GM12801 (cell line): ENCODE data around the gene CBLN1.

ENCODE experiments used
- TF ChIP-seq, protein P1 (sequence below): IDR thresholded peaks from one replicate; pipeline ENCODE4 v1.5.1; 2011; ENCODE audit warnings: control low read depth; ENCODE audit not compliant: insufficient read length; ENCODE audit errors: extremely low read depth

The CBLN1 gene

DNA sequence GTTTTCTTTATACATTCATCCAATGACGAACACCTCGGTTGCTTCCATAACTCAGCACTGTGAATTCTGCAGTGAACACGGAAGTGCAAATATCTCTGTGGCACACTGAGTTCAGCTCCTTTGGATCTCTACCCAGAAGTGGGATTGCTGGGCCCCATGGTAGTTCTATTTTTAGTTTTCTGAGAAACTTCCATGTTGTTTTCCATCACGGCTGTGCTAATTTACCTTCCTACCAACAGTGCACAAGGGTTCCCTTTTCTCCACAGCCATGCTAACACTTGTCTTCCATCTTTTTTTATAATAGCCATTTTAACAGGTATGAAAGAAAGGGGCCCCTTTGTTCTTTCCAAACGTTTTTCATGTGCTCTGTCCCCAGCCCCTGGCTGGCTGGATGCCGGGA lies 30.2 kb upstream of the CBLN1 start:
- TF ChIP-seq, protein P1, sequence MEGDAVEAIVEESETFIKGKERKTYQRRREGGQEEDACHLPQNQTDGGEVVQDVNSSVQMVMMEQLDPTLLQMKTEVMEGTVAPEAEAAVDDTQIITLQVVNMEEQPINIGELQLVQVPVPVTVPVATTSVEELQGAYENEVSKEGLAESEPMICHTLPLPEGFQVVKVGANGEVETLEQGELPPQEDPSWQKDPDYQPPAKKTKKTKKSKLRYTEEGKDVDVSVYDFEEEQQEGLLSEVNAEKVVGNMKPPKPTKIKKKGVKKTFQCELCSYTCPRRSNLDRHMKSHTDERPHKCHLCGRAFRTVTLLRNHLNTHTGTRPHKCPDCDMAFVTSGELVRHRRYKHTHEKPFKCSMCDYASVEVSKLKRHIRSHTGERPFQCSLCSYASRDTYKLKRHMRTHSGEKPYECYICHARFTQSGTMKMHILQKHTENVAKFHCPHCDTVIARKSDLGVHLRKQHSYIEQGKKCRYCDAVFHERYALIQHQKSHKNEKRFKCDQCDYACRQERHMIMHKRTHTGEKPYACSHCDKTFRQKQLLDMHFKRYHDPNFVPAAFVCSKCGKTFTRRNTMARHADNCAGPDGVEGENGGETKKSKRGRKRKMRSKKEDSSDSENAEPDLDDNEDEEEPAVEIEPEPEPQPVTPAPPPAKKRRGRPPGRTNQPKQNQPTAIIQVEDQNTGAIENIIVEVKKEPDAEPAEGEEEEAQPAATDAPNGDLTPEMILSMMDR = no peak

DNA sequence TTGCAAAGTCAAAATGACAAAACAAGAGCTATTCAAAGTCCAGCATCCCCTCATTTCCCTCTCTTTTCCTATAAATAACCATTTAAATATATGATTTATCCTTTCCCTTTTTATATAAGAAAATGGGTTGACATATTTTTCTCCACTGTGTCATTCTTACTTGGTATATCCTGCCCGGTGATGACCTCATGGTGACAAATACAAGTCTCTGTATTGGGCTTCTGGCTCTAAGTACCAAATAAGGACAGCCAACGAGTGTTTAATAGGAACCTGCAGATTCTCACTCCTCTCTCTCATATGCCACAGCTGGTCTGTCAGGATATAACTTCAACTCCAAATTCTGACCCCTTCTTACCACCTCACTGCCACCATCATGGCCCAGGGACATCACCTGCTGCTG lies 25.5 kb upstream of the CBLN1 start:
- TF ChIP-seq, protein P1 = no peak

DNA sequence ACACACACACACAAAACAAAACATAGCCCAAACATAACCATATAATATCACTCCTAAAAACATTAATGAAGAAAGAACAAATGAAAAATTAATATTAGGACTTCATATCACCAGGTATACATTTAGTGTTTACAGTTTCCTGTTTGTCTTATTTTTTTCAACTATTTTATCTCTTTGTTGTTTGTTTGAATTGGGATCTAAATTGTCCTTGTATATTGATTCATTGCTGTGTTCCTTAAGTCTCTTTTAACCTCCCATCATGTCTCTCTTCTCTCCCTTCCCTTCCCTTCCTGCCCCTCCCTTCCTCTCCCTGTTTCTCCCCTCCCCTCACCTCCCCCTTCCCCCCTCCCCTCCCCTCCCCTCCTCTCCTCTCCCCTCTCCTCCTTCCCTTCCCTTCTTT lies 23.8 kb upstream of the CBLN1 start:
- TF ChIP-seq, protein P1 = no peak

DNA sequence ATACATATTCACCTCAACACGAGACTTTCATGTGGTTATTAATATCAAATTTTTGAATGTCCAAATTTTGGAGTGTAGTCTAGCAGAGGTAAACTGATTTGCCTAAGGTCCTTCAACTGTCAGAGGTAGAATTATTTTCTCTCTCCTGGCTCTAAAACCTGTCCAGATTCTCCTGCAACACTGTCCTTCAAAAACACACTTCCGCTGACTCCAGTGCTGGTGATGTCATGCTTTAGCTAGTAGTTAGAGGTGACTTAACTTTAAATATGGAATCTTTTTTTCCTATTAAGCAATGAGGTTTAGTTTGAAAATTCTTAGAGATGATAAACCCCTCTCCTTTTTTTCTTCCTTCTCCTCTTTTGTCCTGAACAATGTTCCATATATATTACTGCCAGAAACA lies 10.8 kb upstream of the CBLN1 start:
- TF ChIP-seq, protein P1 = no peak

DNA sequence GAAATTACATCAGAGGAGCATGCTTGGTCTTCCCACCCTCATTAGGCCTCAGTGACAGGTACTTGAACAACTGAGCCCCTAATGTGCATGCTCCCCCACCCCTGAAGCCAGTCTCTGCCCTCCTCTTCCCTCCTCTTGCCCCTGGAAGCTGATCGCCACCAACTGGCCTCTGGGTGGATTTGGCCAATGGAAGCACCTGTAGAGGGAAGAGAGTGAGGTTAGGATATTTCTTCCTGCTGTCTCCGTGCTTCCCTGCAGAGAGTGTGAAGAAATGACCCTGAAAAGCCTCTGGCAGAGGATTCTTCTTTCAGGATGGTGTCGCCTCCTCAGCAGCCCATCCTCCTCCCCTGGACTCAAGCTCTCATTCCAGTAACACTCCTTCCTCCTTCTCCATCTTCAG lies 5.9 kb upstream of the CBLN1 start:
- TF ChIP-seq, protein P1 = no peak

DNA sequence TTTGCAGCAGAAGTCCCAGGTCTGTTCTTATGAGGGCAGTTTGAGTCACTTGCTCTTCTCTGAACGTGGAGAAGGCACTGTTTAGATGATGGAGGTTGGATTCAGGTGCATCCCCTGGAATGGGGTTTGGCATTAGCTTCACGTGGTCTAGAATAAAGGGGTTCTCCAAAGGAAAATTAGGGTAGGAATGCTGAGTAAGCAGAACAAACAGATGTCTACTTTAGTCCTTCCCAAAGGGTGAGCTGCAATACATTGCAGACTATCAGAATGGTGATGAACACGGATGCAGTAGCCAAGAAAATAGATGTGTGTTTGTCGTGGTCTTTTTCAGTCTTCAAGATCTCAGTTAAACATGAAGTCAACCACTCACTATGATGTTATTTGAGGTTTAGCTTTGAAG lies 3.3 kb upstream of the CBLN1 start:
- TF ChIP-seq, protein P1 = no peak

DNA sequence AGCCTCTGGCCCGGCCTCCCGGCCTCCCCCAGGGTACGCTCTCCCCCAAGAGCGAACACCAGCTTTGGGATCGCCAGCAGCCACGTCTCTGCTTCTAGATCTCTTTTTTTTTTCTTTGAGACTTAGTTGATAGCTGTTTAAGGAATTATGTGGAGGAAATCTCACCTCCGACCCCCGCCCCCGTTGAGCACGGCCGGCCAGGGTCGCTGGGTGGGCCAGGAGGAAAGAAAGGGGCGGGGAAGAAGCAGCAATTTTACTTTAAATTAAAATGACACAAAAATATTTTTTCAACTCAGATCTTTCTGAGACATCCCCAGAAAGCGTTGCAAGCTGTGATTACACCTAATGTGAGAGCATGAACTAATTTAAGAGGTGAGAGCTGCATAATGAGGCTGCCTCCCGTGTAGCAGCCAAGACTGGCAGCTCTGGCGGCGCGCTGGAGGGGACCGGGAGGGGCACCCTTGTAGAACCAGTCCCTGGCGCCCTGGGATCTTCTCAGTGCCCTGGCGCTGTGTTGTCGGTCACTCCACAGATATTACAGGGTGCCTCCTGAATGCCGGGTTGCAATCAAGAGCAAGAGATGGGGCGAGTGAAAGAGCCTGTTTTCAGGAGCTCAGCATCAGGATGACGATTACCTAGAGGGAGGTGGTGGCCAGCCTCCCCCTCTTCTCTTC lies 1.9 kb upstream of the CBLN1 start:
- TF ChIP-seq, protein P1 = no peak
